ACC112 (cell line): ENCODE data around the gene GLRA1.
A peak's percentile ranks its signal among the peaks of the same experiment; 100 is the strongest.
"Not testable (repeated sequence)": the region's sequence is repeated elsewhere in the genome, so short reads cannot be mapped to it uniquely, and the experiment has no call there.

Experiments used
- H2AFZ ChIP-seq: fragments of 200-600 bp; sonication (generic); one replicate; pipeline ENCODE4 v1.6.0; 2017; ENCODE audit warnings: antibody characterized with exemption, low read length; ENCODE audit not compliant: unreplicated experiment
- H3K27ac ChIP-seq: fragments of 200-600 bp; sonication (generic); 2 replicates; pipeline ENCODE4 v1.5.1; 2014; ENCODE audit warnings: low read depth, mild to moderate bottlenecking, antibody characterized with exemption, low read length, moderate library complexity
- H3K27me3 ChIP-seq: fragments of 200-600 bp; sonication (generic); 2 replicates; pipeline ENCODE4 v1.6.1; 2014; ENCODE audit warnings: mild to moderate bottlenecking, antibody characterized with exemption, low read length, moderate library complexity, mixed read lengths; ENCODE audit not compliant: insufficient read depth
- H3K36me3 ChIP-seq: fragments of 200-600 bp; sonication (generic); 2 replicates; pipeline ENCODE4 v1.6.1; 2016; ENCODE audit warnings: mild to moderate bottlenecking, antibody characterized with exemption, low read length, moderate library complexity, mixed read lengths; ENCODE audit not compliant: insufficient read depth
- H3K4me1 ChIP-seq: fragments of 200-600 bp; sonication (generic); one replicate; pipeline ENCODE4 v1.6.1; 2016; ENCODE audit warnings: low read length, mixed read lengths; ENCODE audit not compliant: insufficient read depth, unreplicated experiment, control insufficient read depth
- H3K4me3 ChIP-seq: fragments of 200-600 bp; sonication (generic); 2 replicates; pipeline ENCODE4 v1.5.1; 2014; ENCODE audit warnings: mild to moderate bottlenecking, low read depth, low read length
- H3K79me2 ChIP-seq: fragments of 200-600 bp; sonication (generic); one replicate; pipeline ENCODE4 v1.6.0; 2016; ENCODE audit warnings: low read length; ENCODE audit not compliant: control insufficient read depth, unreplicated experiment, insufficient read depth

GLRA1 gene

GRCh38 chr5:151805414-151806223 is 119.0 kb downstream of the GLRA1 start:
- Histone ChIP-seq H3K27me3 (no peaks in the 10 kb centered on the region), H2AFZ (no peak overlapping the region), H3K4me3 (no peak overlapping the region), H3K4me1 (peaks cover 42% of the 10 kb centered on the region), H3K27ac (peak overlapping the region; percentile 61), H3K79me2 (peaks cover 54% of the 10 kb centered on the region), H3K36me3 (peaks cover 55% of the 10 kb centered on the region)

GRCh38 chr5:151800532-151800931 is 124.1 kb downstream of the GLRA1 start:
- Histone ChIP-seq H3K4me1 (peaks cover 28% of the 10 kb centered on the region), H3K36me3 (peaks cover 57% of the 10 kb centered on the region), H3K79me2 (peaks cover 57% of the 10 kb centered on the region), H3K27me3 (no peaks in the 10 kb centered on the region), H3K4me3 (no peak overlapping the region), H3K27ac (no peak overlapping the region), H2AFZ (no peak overlapping the region)

GRCh38 chr5:151799407-151799806 is 125.2 kb downstream of the GLRA1 start:
- peaks cover 60% of the 10 kb centered on the region for H3K36me3 ChIP-seq
- H3K27ac ChIP-seq: peak overlapping the region; percentile 34; the same call in 1 of the 2 replicates
- peaks cover 58% of the 10 kb centered on the region for H3K79me2 ChIP-seq

GRCh38 chr5:151798674-151799073 is 126.0 kb downstream of the GLRA1 start:
- peaks cover 61% of the 10 kb centered on the region for H3K36me3 ChIP-seq

More at GRCh38 chr5:151799407-151799806, 125.2 kb downstream of the GLRA1 start:
- no peaks in the 10 kb centered on the region for H3K27me3 ChIP-seq
- no peak overlapping the region for H2AFZ ChIP-seq
- H3K4me3 ChIP-seq: no peak overlapping the region
- H3K4me1 ChIP-seq: peaks cover 18% of the 10 kb centered on the region

GRCh38 chr5:151795426-151795825 is 129.2 kb downstream of the GLRA1 start:
- Histone ChIP-seq H3K4me3 (no peak overlapping the region), H2AFZ (no peak overlapping the region), H3K4me1 (peaks cover 11% of the 10 kb centered on the region), H3K27me3 (no peaks in the 10 kb centered on the region), H3K27ac (no peak overlapping the region), H3K79me2 (peaks cover 71% of the 10 kb centered on the region), H3K36me3 (peaks cover 62% of the 10 kb centered on the region)

More at GRCh38 chr5:151798674-151799073, 126.0 kb downstream of the GLRA1 start:
- H3K27ac ChIP-seq: no peak overlapping the region
- H3K27me3 ChIP-seq: no peaks in the 10 kb centered on the region
- no peak overlapping the region for H2AFZ ChIP-seq
- peaks cover 11% of the 10 kb centered on the region for H3K4me1 ChIP-seq
- peaks cover 57% of the 10 kb centered on the region for H3K79me2 ChIP-seq
- no peak overlapping the region for H3K4me3 ChIP-seq

GRCh38 chr5:151793358-151793757 is 131.3 kb downstream of the GLRA1 start:
- H3K27ac ChIP-seq: no peak overlapping the region
- no peak overlapping the region for H2AFZ ChIP-seq
- no peak overlapping the region for H3K4me3 ChIP-seq
- H3K4me1 ChIP-seq: no peaks in the 10 kb centered on the region
- H3K36me3 ChIP-seq: peaks cover 60% of the 10 kb centered on the region
- H3K79me2 ChIP-seq: peaks cover 74% of the 10 kb centered on the region
- no peaks in the 10 kb centered on the region for H3K27me3 ChIP-seq

GRCh38 chr5:151787817-151788216 is 136.8 kb downstream of the GLRA1 start:
- H3K27me3 ChIP-seq: no peaks in the 10 kb centered on the region
- H2AFZ ChIP-seq: no peak overlapping the region
- H3K27ac ChIP-seq: no peak overlapping the region
- peaks cover 89% of the 10 kb centered on the region for H3K79me2 ChIP-seq
- peaks cover 9% of the 10 kb centered on the region for H3K4me1 ChIP-seq
- H3K36me3 ChIP-seq: peaks cover 29% of the 10 kb centered on the region
- H3K4me3 ChIP-seq: no peak overlapping the region

- peaks cover 21% of the 10 kb centered on the region for H3K4me1 ChIP-seq
- H3K36me3 ChIP-seq: peaks cover 23% of the 10 kb centered on the region
- no peak overlapping the region for H3K27ac ChIP-seq
These were observed 138.2 kb downstream of the GLRA1 start for GRCh38 chr5:151786468-151786867.

GRCh38 chr5:151784141-151784540 is 140.5 kb downstream of the GLRA1 start:
- peaks cover 97% of the 10 kb centered on the region for H3K79me2 ChIP-seq
- peaks cover 3% of the 10 kb centered on the region; the same call in 1 of the 2 replicates for H3K36me3 ChIP-seq
- no peak overlapping the region for H3K27ac ChIP-seq
- H3K4me3 ChIP-seq: no peak overlapping the region
- H3K27me3 ChIP-seq: no peaks in the 10 kb centered on the region
- H2AFZ ChIP-seq: no peak overlapping the region
- peaks cover 33% of the 10 kb centered on the region for H3K4me1 ChIP-seq

More at GRCh38 chr5:151786468-151786867, 138.2 kb downstream of the GLRA1 start:
- Histone ChIP-seq H3K27me3 (no peaks in the 10 kb centered on the region), H2AFZ (no peak overlapping the region), H3K79me2 (peaks cover 90% of the 10 kb centered on the region), H3K4me3 (no peak overlapping the region)

- not testable (repeated sequence) for H2AFZ ChIP-seq, H3K27me3 ChIP-seq, H3K27ac ChIP-seq, H3K36me3 ChIP-seq, H3K4me3 ChIP-seq
- H3K4me1 ChIP-seq: peaks cover 33% of the 10 kb centered on the region
- H3K79me2 ChIP-seq: peaks cover 97% of the 10 kb centered on the region
These were observed 141.0 kb downstream of the GLRA1 start for GRCh38 chr5:151783664-151784063.

- H3K79me2 ChIP-seq: peaks cover 100% of the 10 kb centered on the region
- no peak overlapping the region for H2AFZ ChIP-seq
- H3K4me3 ChIP-seq: no peak overlapping the region
- peaks cover 13% of the 10 kb centered on the region for H3K36me3 ChIP-seq
- no peaks in the 10 kb centered on the region for H3K27me3 ChIP-seq
- peaks cover 43% of the 10 kb centered on the region for H3K4me1 ChIP-seq
- no peak overlapping the region for H3K27ac ChIP-seq
These were observed 143.4 kb downstream of the GLRA1 start for GRCh38 chr5:151781201-151781600.
